IMR-90 (cell line): ENCODE results near the gene PAIP1. TPM values are rescaled to one million over a fixed set of nuclear protein-coding genes. Genes with fewer than 3 reads are reported as not detected.
A peak's percentile ranks its signal among the peaks of the same experiment; 100 is the strongest.

Experiments used
- ATAC-seq: fragments of 200-7000 bp; cut with Tn5 transposase; 2 replicates; pipeline ENCODE4 v1.9.1; 2020; ENCODE audit warnings: low read depth, mild to moderate bottlenecking, moderate library complexity
- BruUV-seq: library from RNA; stranded (reverse); fragments of 400-500 nt; replicated peaks from 2 replicates; lab custom pipeline; 2021; lab: Mats Ljungman, UMichigan
- CTCF ChIA-PET: fragments of 300-600 bp; formaldehyde crosslinking; extraction: SDS; loops from one replicate; lab custom pipeline; 2021; ENCODE audit warnings: antibody characterized with exemption; lab: Yijun Ruan, JAX
- POLR2A ChIA-PET: fragments of 300-600 bp; sonication (Branson Sonifier 250); formaldehyde crosslinking; loops from one replicate; lab custom pipeline; 2022; ENCODE audit warnings: antibody characterized with exemption; ENCODE audit not compliant: unreplicated experiment; lab: Charles Lee
- DNase-seq: peaks from one replicate; pipeline ENCODE4 v3.0.0; 2013
- H2AFZ ChIP-seq: replicated peaks from 2 replicates; pipeline ENCODE3; 2013; ENCODE audit warnings: low read length, mild to moderate bottlenecking; ENCODE audit not compliant: poor library complexity
- H2AK5ac ChIP-seq: 2 replicates; pipeline ENCODE4 v1.6.1; 2013; ENCODE audit warnings: low read depth, low read length, inconsistent platforms
- H2AK9ac ChIP-seq: replicated peaks from 2 replicates; pipeline ENCODE3; 2013; ENCODE audit warnings: mild to moderate bottlenecking, low read depth, low read length, moderate library complexity; ENCODE audit not compliant: poor library complexity
- H2BK120ac ChIP-seq: 2 replicates; pipeline ENCODE4 v1.6.1; 2013; ENCODE audit warnings: low read depth, low read length, inconsistent platforms
- H2BK15ac ChIP-seq: 3 replicates; pipeline ENCODE4 v1.6.1; 2013; ENCODE audit warnings: low read depth, low read length, inconsistent platforms
- H2BK20ac ChIP-seq: 2 replicates; pipeline ENCODE4 v1.6.1; 2013; ENCODE audit warnings: low read depth, mild to moderate bottlenecking, inconsistent platforms, low read length, moderate library complexity
- H2BK5ac ChIP-seq: 2 replicates; pipeline ENCODE4 v1.6.1; 2013; ENCODE audit warnings: mild to moderate bottlenecking, low read depth, low read length, inconsistent platforms; ENCODE audit not compliant: poor library complexity, severe bottlenecking
- H3K14ac ChIP-seq: replicated peaks from 2 replicates; pipeline ENCODE4 v1.6.1; 2013; ENCODE audit warnings: low read depth, low read length, inconsistent platforms
- H3K18ac ChIP-seq: 2 replicates; pipeline ENCODE4 v1.6.1; 2013; ENCODE audit warnings: low read depth, low read length, control low read depth
- H3K23ac ChIP-seq: 2 replicates; pipeline ENCODE4 v1.6.1; 2013; ENCODE audit warnings: low read depth, low read length, inconsistent platforms
- H3K27ac ChIP-seq: 2 replicates; pipeline ENCODE4 v1.5.1; 2013; ENCODE audit warnings: mild to moderate bottlenecking, control low read depth, low read length; ENCODE audit not compliant: insufficient read depth
- H3K27me3 ChIP-seq: 2 replicates; pipeline ENCODE4 v1.6.1; 2013; ENCODE audit warnings: low read length; ENCODE audit not compliant: control insufficient read depth, insufficient read depth
- H3K36me3 ChIP-seq: 2 replicates; pipeline ENCODE4 v1.6.1; 2013; ENCODE audit warnings: low read length, mixed read lengths; ENCODE audit not compliant: control insufficient read depth, insufficient read depth
- H3K4ac ChIP-seq: 2 replicates; pipeline ENCODE4 v1.6.1; 2013; ENCODE audit warnings: low read depth, low read length, inconsistent platforms
- H3K4me1 ChIP-seq: 2 replicates; pipeline ENCODE4 v1.6.1; 2013; ENCODE audit warnings: low read length, mixed read lengths; ENCODE audit not compliant: control insufficient read depth, insufficient read depth
- H3K4me2 ChIP-seq: 2 replicates; pipeline ENCODE4 v1.6.1; 2013; ENCODE audit warnings: low read depth, mild to moderate bottlenecking, control low read depth, low read length, moderate library complexity
- H3K4me3 ChIP-seq: 2 replicates; pipeline ENCODE4 v1.5.1; 2013; ENCODE audit warnings: low read depth, mild to moderate bottlenecking, control low read depth, low read length, moderate library complexity; ENCODE audit not compliant: insufficient read depth
- H3K56ac ChIP-seq: 2 replicates; pipeline ENCODE4 v1.6.1; 2013; ENCODE audit warnings: low read length, inconsistent platforms; ENCODE audit not compliant: insufficient read depth; ENCODE audit errors: extremely low read depth
- H3K79me1 ChIP-seq, 2 experiments: 2 replicates each; pipeline ENCODE4 v1.6.1; 2013; ENCODE audit warnings: low read length in 2 of 2, inconsistent platforms in 1 of 2, low read depth in 1 of 2
- H3K9ac ChIP-seq: 2 replicates; pipeline ENCODE4 v1.6.1; 2013; ENCODE audit warnings: low read depth, low read length, control low read depth
- H3K9me1 ChIP-seq: 2 replicates; pipeline ENCODE4 v1.6.1; 2013; ENCODE audit warnings: low read length, inconsistent platforms; ENCODE audit not compliant: insufficient read depth
- H3K9me3 ChIP-seq: 2 replicates; pipeline ENCODE4 v1.6.1; 2013; ENCODE audit warnings: low read length; ENCODE audit not compliant: control insufficient read depth, insufficient read depth
- H4K20me1 ChIP-seq: 2 replicates; pipeline ENCODE4 v1.6.1; 2013; ENCODE audit warnings: low read length, inconsistent platforms; ENCODE audit not compliant: insufficient read depth
- H4K5ac ChIP-seq: 2 replicates; pipeline ENCODE4 v1.6.1; 2013; ENCODE audit warnings: mild to moderate bottlenecking, low read depth, low read length, control low read depth
- H4K8ac ChIP-seq, 2 experiments: 2 replicates each; pipeline ENCODE4 v1.6.1; 2013; ENCODE audit warnings: low read depth in 2 of 2, low read length in 2 of 2, control low read depth in 1 of 2, inconsistent platforms in 1 of 2
- H4K91ac ChIP-seq: 2 replicates; pipeline ENCODE4 v1.6.1; 2013; ENCODE audit warnings: low read depth, low read length, inconsistent platforms; ENCODE audit not compliant: insufficient read depth
- BHLHE40 ChIP-seq: fragments of 150-350 bp; IDR thresholded peaks from 2 replicates; pipeline ENCODE4 v1.6.1; 2016; ENCODE audit warnings: mild to moderate bottlenecking, low read depth, low read length
- FOS ChIP-seq: fragments of 150-350 bp; IDR thresholded peaks from 2 replicates; pipeline ENCODE4 v1.6.1; 2016; ENCODE audit warnings: low read depth, low read length
- MAFK ChIP-seq: IDR thresholded peaks from 2 replicates; pipeline ENCODE4 v1.6.1; 2012; ENCODE audit warnings: low read depth, low read length, improper control_type of control experiment
- MXI1 ChIP-seq: IDR thresholded peaks from 2 replicates; pipeline ENCODE4 v1.6.1; 2012; ENCODE audit warnings: low read depth, mild to moderate bottlenecking, low read length, moderate library complexity, borderline replicate concordance
- RCOR1 ChIP-seq: IDR thresholded peaks from 2 replicates; pipeline ENCODE4 v1.6.1; 2012; ENCODE audit warnings: mild to moderate bottlenecking, low read length, improper control_type of control experiment; ENCODE audit not compliant: insufficient replicate concordance
- WGBS, 2 experiments: methylation state at CpG; one replicate each; pipeline versions ENCODE4 v1.1.5 to v1.1.7; 2013; ENCODE audit warnings: missing lambda C conversion rate in 2 of 2; ENCODE audit not compliant: insufficient read length in 1 of 2; ENCODE audit errors: extremely low coverage in 2 of 2; 5-methylcytosine and 5-hydroxymethylcytosine counted together
- dilution Hi-C: fragments of 300-500 bp; cut with HindIII; formaldehyde crosslinking; loops from one replicate; pipeline ENCODE4 v1.14.3; 2018; ENCODE audit warnings: low sequenced_read_pairs; ENCODE audit not compliant: unreplicated experiment
- in situ Hi-C: fragments of 300-500 bp; cut with MboI; formaldehyde crosslinking; loops from 3 replicates; pipeline ENCODE4 v1.14.3; 2019; ENCODE audit warnings: low sequenced_read_pairs, inconsistent platforms, mixed read lengths
- intact Hi-C: fragments of 100-400 bp; cut with micrococcal nuclease; formaldehyde crosslinking; loops from 2 replicates; pipeline ENCODE4 v1.10.0; 2022
- polyA plus RNA-seq, 3 experiments: library from polyadenylated mRNA; depleted of rRNA; stranded (reverse); fragments of >200 nt; gene quantifications; 2 replicates each; pipeline ENCODE4 v1.2.3, GENCODE V29; 2012; ENCODE audit warnings: low replicate concordance in 1 of 3
- total RNA-seq: library from RNA; depleted of rRNA; stranded (reverse); fragments of >200 nt; gene quantifications from 2 replicates; pipeline ENCODE4 v1.2.3, GENCODE V29; 2012
- TF ChIP-seq, protein P1 (sequence below): fragments of 150-350 bp; IDR thresholded peaks from 2 replicates; pipeline ENCODE4 v1.6.1; 2017; ENCODE audit warnings: mild to moderate bottlenecking, antibody characterized with exemption, low read length, low read depth

Gene PAIP1
- total and polyA plus RNA-seq, 2 of the 4 experiments (the other 2 are of a cell fraction): 59.1 to 123 TPM

DNA sequence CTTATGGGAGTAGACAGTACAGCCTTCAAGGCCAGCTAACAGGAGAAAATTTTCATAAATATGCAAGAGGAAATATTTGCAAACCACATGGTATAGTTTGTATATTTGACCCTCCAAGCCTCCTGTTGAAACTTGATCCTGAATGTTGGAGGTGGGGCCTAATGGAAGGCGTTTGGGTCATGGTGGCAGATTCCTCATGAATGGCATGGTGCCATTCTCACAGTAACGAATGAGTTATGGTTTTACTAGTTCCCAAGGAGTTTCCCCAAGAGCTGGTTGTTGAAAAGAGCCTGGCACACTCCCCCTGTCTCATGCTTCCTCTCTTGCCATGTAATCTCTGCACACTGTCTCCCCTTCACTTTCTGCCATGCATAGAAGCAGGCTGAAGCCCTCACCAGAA lies 3.3 kb upstream of the PAIP1 start:
- H2AK5ac ChIP-seq: no peak overlapping the region
- H3K9me3 ChIP-seq: no peaks in the 10 kb centered on the region
- ChIA-PET CTCF (interaction anchor here (1.4 kb wide), 1 partner anchor 71 kb away, joined by 3 read pairs; no protein-coding TSS in a partner anchor), POLR2A (no interaction called here)
- no peak overlapping the region for H3K18ac ChIP-seq
- H3K79me1 ChIP-seq: peaks cover 6 to 7% of the 10 kb centered on the region in 2 experiments; a peak in 2 of 4 replicates
- in situ Hi-C loops (no loop called here), intact Hi-C loops (no loop called here), dilution Hi-C loops (no loop called here)
- 0 out of 4 replicates have a peak overlapping the region, but pooled peaks of 1 of the 2 experiments have one; percentile 37 for H4K8ac ChIP-seq
- DNase-seq (peak; percentile 77), ATAC-seq (peak; percentile 12)
- H3K4me3 ChIP-seq: no peak overlapping the region
- no CpG with 5 or more reads among the region's 2 CpGs for WGBS, 2 experiments
- no peak overlapping the region for H2BK120ac ChIP-seq
- no peak overlapping the region for H3K23ac ChIP-seq
- H3K4me1 ChIP-seq: peaks cover 10% of the 10 kb centered on the region
- no peak overlapping the region for H2AK9ac ChIP-seq
- H3K4me2 ChIP-seq: no peak overlapping the region; the same call in 1 of the 2 replicates
- H3K56ac ChIP-seq: no peak overlapping the region
- no peak overlapping the region for H2AFZ ChIP-seq
- no peaks in the 10 kb centered on the region; the same call in 1 of the 2 replicates for H3K9me1 ChIP-seq
- no peak overlapping the region for H2BK20ac ChIP-seq
- no peak overlapping the region for H4K5ac ChIP-seq
- no peak overlapping the region for H3K14ac ChIP-seq
- H4K91ac ChIP-seq: no peak overlapping the region
- H3K9ac ChIP-seq: no peak overlapping the region
- H3K36me3 ChIP-seq: no peaks in the 10 kb centered on the region
- no peak overlapping the region for H3K4ac ChIP-seq
- H4K20me1 ChIP-seq: no peaks in the 10 kb centered on the region
- TF ChIP-seq FOS (no peak), MAFK (no peak), RCOR1 (no peak), MXI1 (no peak), BHLHE40 (no peak)
- TF ChIP-seq, protein P1, sequence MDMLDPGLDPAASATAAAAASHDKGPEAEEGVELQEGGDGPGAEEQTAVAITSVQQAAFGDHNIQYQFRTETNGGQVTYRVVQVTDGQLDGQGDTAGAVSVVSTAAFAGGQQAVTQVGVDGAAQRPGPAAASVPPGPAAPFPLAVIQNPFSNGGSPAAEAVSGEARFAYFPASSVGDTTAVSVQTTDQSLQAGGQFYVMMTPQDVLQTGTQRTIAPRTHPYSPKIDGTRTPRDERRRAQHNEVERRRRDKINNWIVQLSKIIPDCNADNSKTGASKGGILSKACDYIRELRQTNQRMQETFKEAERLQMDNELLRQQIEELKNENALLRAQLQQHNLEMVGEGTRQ: no peak
- H2BK5ac ChIP-seq: no peak overlapping the region
- no peak overlapping the region for H2BK15ac ChIP-seq
- H3K27ac ChIP-seq: peak overlapping the region; percentile 36; the same call in 1 of the 2 replicates
- no peaks in the 10 kb centered on the region for H3K27me3 ChIP-seq
- no TSS peak for BruUV-seq
